SK-N-MC (cell line): Measurements from ENCODE around the gene SNX11.

Experiments
- EZH2 ChIP-seq: fragments of 200-600 bp; sonication (generic); IDR thresholded peaks from one replicate; pipeline ENCODE4 v1.6.1; 2017; ENCODE audit warnings: antibody characterized with exemption
- FOXP2 ChIP-seq: optimal IDR thresholded peaks from 2 replicates; pipeline ENCODE3; 2011; ENCODE audit warnings: mild to moderate bottlenecking, moderate library complexity; ENCODE audit not compliant: insufficient read depth; ENCODE audit errors: extremely low read length, control extremely low read depth
- POLR2AphosphoS5 ChIP-seq: IDR thresholded peaks from 2 replicates; pipeline ENCODE4 v1.6.1; 2012; ENCODE audit warnings: mild to moderate bottlenecking, low read depth, low read length, borderline replicate concordance

DNA sequence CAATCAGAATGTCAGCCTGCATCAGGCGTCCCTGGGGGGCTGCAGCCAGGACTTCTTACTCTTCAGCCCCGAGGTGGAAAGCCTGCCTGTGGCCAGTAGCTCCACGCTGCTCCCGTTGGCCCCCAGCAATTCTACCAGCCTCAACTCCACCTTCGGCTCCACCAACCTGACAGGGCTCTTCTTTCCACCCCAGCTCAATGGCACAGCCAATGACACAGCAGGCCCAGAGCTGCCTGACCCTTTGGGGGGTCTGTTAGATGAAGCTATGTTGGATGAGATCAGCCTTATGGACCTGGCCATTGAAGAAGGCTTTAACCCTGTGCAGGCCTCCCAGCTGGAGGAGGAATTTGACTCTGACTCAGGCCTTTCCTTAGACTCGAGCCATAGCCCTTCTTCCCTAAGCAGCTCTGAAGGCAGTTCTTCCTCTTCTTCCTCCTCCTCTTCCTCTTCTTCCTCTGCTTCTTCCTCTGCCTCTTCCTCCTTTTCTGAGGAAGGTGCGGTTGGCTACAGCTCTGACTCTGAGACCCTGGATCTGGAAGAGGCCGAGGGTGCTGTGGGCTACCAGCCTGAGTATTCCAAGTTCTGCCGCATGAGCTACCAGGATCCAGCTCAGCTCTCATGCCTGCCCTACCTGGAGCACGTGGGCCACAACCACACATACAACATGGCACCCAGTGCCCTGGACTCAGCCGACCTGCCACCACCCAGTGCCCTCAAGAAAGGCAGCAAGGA, 49.0 kb upstream of the SNX11 start:
- TF ChIP-seq POLR2AphosphoS5 = no peak
- TF ChIP-seq EZH2 = no peak
- no peak for TF ChIP-seq FOXP2
